ENCODE results near the gene OR2C3.
"Not testable (repeated sequence)": the region's sequence is repeated elsewhere in the genome, so short reads cannot be mapped to it uniquely, and the experiment has no call there.

The OR2C3 gene

GRCh38 chr1:247538561-247538960 lies 2.3 kb upstream of the OR2C3 start:
- no peak overlapping the region for H3K9ac ChIP-seq (ENCODE audit: low read depth, low read length)
- H3K4me1 ChIP-seq (ENCODE audit: insufficient read depth, low read length), result no peaks in the 10 kb centered on the region
- no peaks in the 10 kb centered on the region for H3K36me3 ChIP-seq (ENCODE audit: insufficient read depth, low read length)
- no peaks in the 10 kb centered on the region for H3K9me3 ChIP-seq (ENCODE audit: control insufficient read depth, insufficient read depth, low read length)

GRCh38 chr1:247535402-247535801 lies 838 bp downstream of the OR2C3 start:
- Histone ChIP-seq H3K9me3 (ENCODE audit: control insufficient read depth, insufficient read depth, low read length) (no peaks in the 10 kb centered on the region), H3K36me3 (ENCODE audit: insufficient read depth, low read length) (no peaks in the 10 kb centered on the region), H3K4me1 (ENCODE audit: insufficient read depth, low read length) (no peaks in the 10 kb centered on the region), H3K9ac (ENCODE audit: low read depth, low read length) (no peak overlapping the region)

- H3K9ac ChIP-seq (ENCODE audit: low read depth, low read length), result no peak overlapping the region
- H3K4me1 ChIP-seq (ENCODE audit: insufficient read depth, low read length), result no peaks in the 10 kb centered on the region
- no peaks in the 10 kb centered on the region for H3K36me3 ChIP-seq (ENCODE audit: insufficient read depth, low read length)
- no peaks in the 10 kb centered on the region for H3K9me3 ChIP-seq (ENCODE audit: control insufficient read depth, insufficient read depth, low read length)
Measured at GRCh38 chr1:247531937-247532336, 4.3 kb downstream of the OR2C3 start.

GRCh38 chr1:247530785-247531184 lies 5.5 kb downstream of the OR2C3 start:
- Histone ChIP-seq H3K36me3 (ENCODE audit: insufficient read depth, low read length) (no peaks in the 10 kb centered on the region), H3K4me1 (ENCODE audit: insufficient read depth, low read length) (no peaks in the 10 kb centered on the region), H3K9ac (ENCODE audit: low read depth, low read length) (no peak overlapping the region), H3K9me3 (ENCODE audit: control insufficient read depth, insufficient read depth, low read length) (no peaks in the 10 kb centered on the region)

- no peaks in the 10 kb centered on the region for H3K36me3 ChIP-seq (ENCODE audit: insufficient read depth, low read length)
- H3K4me1 ChIP-seq (ENCODE audit: insufficient read depth, low read length), result no peaks in the 10 kb centered on the region
- H3K9ac ChIP-seq (ENCODE audit: low read depth, low read length), result no peak overlapping the region
- no peaks in the 10 kb centered on the region for H3K9me3 ChIP-seq (ENCODE audit: control insufficient read depth, insufficient read depth, low read length)
Measured at GRCh38 chr1:247529771-247530355, 6.4 kb downstream of the OR2C3 start.

- Histone ChIP-seq H3K4me1 (ENCODE audit: insufficient read depth, low read length) (no peaks in the 10 kb centered on the region), H3K9ac (ENCODE audit: low read depth, low read length) (no peak overlapping the region), H3K36me3 (ENCODE audit: insufficient read depth, low read length) (no peaks in the 10 kb centered on the region), H3K9me3 (ENCODE audit: control insufficient read depth, insufficient read depth, low read length) (no peaks in the 10 kb centered on the region)
Measured at GRCh38 chr1:247528812-247529474, 7.3 kb downstream of the OR2C3 start.

- not testable (repeated sequence) for H3K4me1 ChIP-seq (ENCODE audit: insufficient read depth, low read length); H3K9ac ChIP-seq (ENCODE audit: low read depth, low read length); H3K9me3 ChIP-seq (ENCODE audit: control insufficient read depth, insufficient read depth, low read length); H3K36me3 ChIP-seq (ENCODE audit: insufficient read depth, low read length)
Measured at GRCh38 chr1:247521886-247522285, 14.4 kb downstream of the OR2C3 start.

GRCh38 chr1:247518613-247518891 lies 17.7 kb downstream of the OR2C3 start:
- H3K9me3 ChIP-seq (ENCODE audit: control insufficient read depth, insufficient read depth, low read length), result peaks cover 4% of the 10 kb centered on the region; the same call in 1 of the 2 replicates
- no peaks in the 10 kb centered on the region for H3K4me1 ChIP-seq (ENCODE audit: insufficient read depth, low read length)

GRCh38 chr1:247517795-247518612 lies 18.2 kb downstream of the OR2C3 start:
- no peaks in the 10 kb centered on the region for H3K36me3 ChIP-seq (ENCODE audit: insufficient read depth, low read length)
- H3K9me3 ChIP-seq (ENCODE audit: control insufficient read depth, insufficient read depth, low read length), result peaks cover 4% of the 10 kb centered on the region; the same call in 1 of the 2 replicates
- H3K9ac ChIP-seq (ENCODE audit: low read depth, low read length), result no peak overlapping the region
- no peaks in the 10 kb centered on the region for H3K4me1 ChIP-seq (ENCODE audit: insufficient read depth, low read length)

More at GRCh38 chr1:247518613-247518891, 17.7 kb downstream of the OR2C3 start:
- Histone ChIP-seq H3K36me3 (ENCODE audit: insufficient read depth, low read length) (no peaks in the 10 kb centered on the region), H3K9ac (ENCODE audit: low read depth, low read length) (no peak overlapping the region)

GRCh38 chr1:247506831-247507230 lies 29.4 kb downstream of the OR2C3 start:
- H3K9me3 ChIP-seq (ENCODE audit: control insufficient read depth, insufficient read depth, low read length), result no peaks in the 10 kb centered on the region
- H3K9ac ChIP-seq (ENCODE audit: low read depth, low read length), result no peak overlapping the region
- H3K36me3 ChIP-seq (ENCODE audit: insufficient read depth, low read length), result no peaks in the 10 kb centered on the region
- H3K4me1 ChIP-seq (ENCODE audit: insufficient read depth, low read length), result no peaks in the 10 kb centered on the region

- no peak overlapping the region for H3K9ac ChIP-seq (ENCODE audit: low read depth, low read length)
- H3K36me3 ChIP-seq (ENCODE audit: insufficient read depth, low read length), result no peaks in the 10 kb centered on the region
- H3K4me1 ChIP-seq (ENCODE audit: insufficient read depth, low read length), result no peaks in the 10 kb centered on the region
- no peaks in the 10 kb centered on the region for H3K9me3 ChIP-seq (ENCODE audit: control insufficient read depth, insufficient read depth, low read length)
Measured at GRCh38 chr1:247500865-247501264, 35.4 kb downstream of the OR2C3 start.

- H3K9ac ChIP-seq (ENCODE audit: low read depth, low read length), result no peak overlapping the region
- H3K36me3 ChIP-seq (ENCODE audit: insufficient read depth, low read length), result no peaks in the 10 kb centered on the region
- H3K4me1 ChIP-seq (ENCODE audit: insufficient read depth, low read length), result no peaks in the 10 kb centered on the region
- no peaks in the 10 kb centered on the region for H3K9me3 ChIP-seq (ENCODE audit: control insufficient read depth, insufficient read depth, low read length)
Measured at GRCh38 chr1:247496581-247497285, 39.5 kb downstream of the OR2C3 start.

GRCh38 chr1:247494767-247495166 lies 41.5 kb downstream of the OR2C3 start:
- no peaks in the 10 kb centered on the region for H3K36me3 ChIP-seq (ENCODE audit: insufficient read depth, low read length)
- no peaks in the 10 kb centered on the region for H3K4me1 ChIP-seq (ENCODE audit: insufficient read depth, low read length)
- no peak overlapping the region for H3K9ac ChIP-seq (ENCODE audit: low read depth, low read length)
- no peaks in the 10 kb centered on the region for H3K9me3 ChIP-seq (ENCODE audit: control insufficient read depth, insufficient read depth, low read length)

- Histone ChIP-seq H3K4me1 (ENCODE audit: insufficient read depth, low read length) (no peaks in the 10 kb centered on the region), H3K9me3 (ENCODE audit: control insufficient read depth, insufficient read depth, low read length) (no peaks in the 10 kb centered on the region), H3K9ac (ENCODE audit: low read depth, low read length) (no peak overlapping the region), H3K36me3 (ENCODE audit: insufficient read depth, low read length) (no peaks in the 10 kb centered on the region)
Measured at GRCh38 chr1:247493106-247493505, 43.1 kb downstream of the OR2C3 start.
